Inferior parietal cortex (tissue), 1 donor: ENCODE measurements around the gene VRK1.
"Not testable (repeated sequence)": the region's sequence is repeated elsewhere in the genome, so short reads cannot be mapped to it uniquely, and the experiment has no call there.

ENCODE experiments used
- DNase-seq: peaks from one replicate; pipeline ENCODE4 v3.0.0-alpha.2; 2016; ENCODE audit errors: extremely low spot score

The VRK1 gene

GRCh38 chr14:96796851-96797581 is at the start of gene VRK1:
Gene VRK1 (plus strand): TSS chr14:96797382. CDS start chr14:96833472, 36,090 bp downstream.
- DNase-seq, result peak; percentile 98

GRCh38 chr14:96747608-96748007 is 49.6 kb upstream of the VRK1 start:
- no peak for DNase-seq

- no peak for DNase-seq
These were observed 48.8 kb upstream of the VRK1 start for GRCh38 chr14:96748362-96748761.

GRCh38 chr14:96751505-96751904 is 45.7 kb upstream of the VRK1 start:
- DNase-seq, result no peak

GRCh38 chr14:96752125-96752524 is 45.1 kb upstream of the VRK1 start:
- no peak for DNase-seq

GRCh38 chr14:96752594-96752993 is 44.6 kb upstream of the VRK1 start:
- no peak for DNase-seq

- no peak for DNase-seq
These were observed 42.9 kb upstream of the VRK1 start for GRCh38 chr14:96754162-96754844.

GRCh38 chr14:96754845-96755184 is 42.4 kb upstream of the VRK1 start:
- DNase-seq, result no peak

- no peak for DNase-seq
These were observed 40.4 kb upstream of the VRK1 start for GRCh38 chr14:96756745-96757144.

- no peak for DNase-seq
These were observed 39.7 kb upstream of the VRK1 start for GRCh38 chr14:96757456-96757855.

- no peak for DNase-seq
These were observed 36.1 kb upstream of the VRK1 start for GRCh38 chr14:96761066-96761465.

GRCh38 chr14:96762650-96763049 is 34.5 kb upstream of the VRK1 start:
- DNase-seq, result peak; percentile 68

GRCh38 chr14:96764012-96764411 is 33.2 kb upstream of the VRK1 start:
- DNase-seq, result no peak

GRCh38 chr14:96765205-96765604 is 32.0 kb upstream of the VRK1 start:
- not testable (repeated sequence) for DNase-seq

GRCh38 chr14:96772929-96773328 is 24.3 kb upstream of the VRK1 start:
- DNase-seq, result no peak

- DNase-seq, result no peak
These were observed 20.4 kb upstream of the VRK1 start for GRCh38 chr14:96776791-96777190.

- DNase-seq, result no peak
These were observed 16.7 kb upstream of the VRK1 start for GRCh38 chr14:96780500-96780899.

- no peak for DNase-seq
These were observed 15.8 kb upstream of the VRK1 start for GRCh38 chr14:96781371-96781770.

GRCh38 chr14:96782436-96782835 is 14.7 kb upstream of the VRK1 start:
- DNase-seq, result no peak

- no peak for DNase-seq
These were observed 13.9 kb upstream of the VRK1 start for GRCh38 chr14:96783043-96783914.

- no peak for DNase-seq
These were observed 13.3 kb upstream of the VRK1 start for GRCh38 chr14:96783915-96784224.

GRCh38 chr14:96790186-96790585 is 7.0 kb upstream of the VRK1 start:
- DNase-seq, result no peak

GRCh38 chr14:96790706-96791105 is 6.5 kb upstream of the VRK1 start:
- no peak for DNase-seq
